IMR-90 (cell line): ENCODE results near the gene MAPKAPK5. TPM values are rescaled to one million over a fixed set of nuclear protein-coding genes. Genes with fewer than 3 reads are reported as not detected.

Experiments used
- ATAC-seq: fragments of 200-7000 bp; cut with Tn5 transposase; 2 replicates; pipeline ENCODE4 v1.9.1; 2020; ENCODE audit warnings: low read depth, mild to moderate bottlenecking, moderate library complexity
- BruUV-seq: library from RNA; stranded (reverse); fragments of 400-500 nt; replicated peaks from 2 replicates; lab custom pipeline; 2021; lab: Mats Ljungman, UMichigan
- CTCF ChIA-PET: fragments of 300-600 bp; formaldehyde crosslinking; extraction: SDS; loops from one replicate; lab custom pipeline; 2021; ENCODE audit warnings: antibody characterized with exemption; lab: Yijun Ruan, JAX
- POLR2A ChIA-PET: fragments of 300-600 bp; sonication (Branson Sonifier 250); formaldehyde crosslinking; loops from one replicate; lab custom pipeline; 2022; ENCODE audit warnings: antibody characterized with exemption; ENCODE audit not compliant: unreplicated experiment; lab: Charles Lee
- DNase-seq: peaks from one replicate; pipeline ENCODE4 v3.0.0; 2013
- H2AFZ ChIP-seq: replicated peaks from 2 replicates; pipeline ENCODE3; 2013; ENCODE audit warnings: low read length, mild to moderate bottlenecking; ENCODE audit not compliant: poor library complexity
- H2AK5ac ChIP-seq: 2 replicates; pipeline ENCODE4 v1.6.1; 2013; ENCODE audit warnings: low read depth, low read length, inconsistent platforms
- H2AK9ac ChIP-seq: replicated peaks from 2 replicates; pipeline ENCODE3; 2013; ENCODE audit warnings: mild to moderate bottlenecking, low read depth, low read length, moderate library complexity; ENCODE audit not compliant: poor library complexity
- H2BK120ac ChIP-seq: 2 replicates; pipeline ENCODE4 v1.6.1; 2013; ENCODE audit warnings: low read depth, low read length, inconsistent platforms
- H2BK15ac ChIP-seq: 3 replicates; pipeline ENCODE4 v1.6.1; 2013; ENCODE audit warnings: low read depth, low read length, inconsistent platforms
- H2BK20ac ChIP-seq: 2 replicates; pipeline ENCODE4 v1.6.1; 2013; ENCODE audit warnings: low read depth, mild to moderate bottlenecking, inconsistent platforms, low read length, moderate library complexity
- H2BK5ac ChIP-seq: 2 replicates; pipeline ENCODE4 v1.6.1; 2013; ENCODE audit warnings: mild to moderate bottlenecking, low read depth, low read length, inconsistent platforms; ENCODE audit not compliant: poor library complexity, severe bottlenecking
- H3K14ac ChIP-seq: replicated peaks from 2 replicates; pipeline ENCODE4 v1.6.1; 2013; ENCODE audit warnings: low read depth, low read length, inconsistent platforms
- H3K18ac ChIP-seq: 2 replicates; pipeline ENCODE4 v1.6.1; 2013; ENCODE audit warnings: low read depth, low read length, control low read depth
- H3K23ac ChIP-seq: 2 replicates; pipeline ENCODE4 v1.6.1; 2013; ENCODE audit warnings: low read depth, low read length, inconsistent platforms
- H3K27ac ChIP-seq: 2 replicates; pipeline ENCODE4 v1.5.1; 2013; ENCODE audit warnings: mild to moderate bottlenecking, control low read depth, low read length; ENCODE audit not compliant: insufficient read depth
- H3K27me3 ChIP-seq: 2 replicates; pipeline ENCODE4 v1.6.1; 2013; ENCODE audit warnings: low read length; ENCODE audit not compliant: control insufficient read depth, insufficient read depth
- H3K36me3 ChIP-seq: 2 replicates; pipeline ENCODE4 v1.6.1; 2013; ENCODE audit warnings: low read length, mixed read lengths; ENCODE audit not compliant: control insufficient read depth, insufficient read depth
- H3K4ac ChIP-seq: 2 replicates; pipeline ENCODE4 v1.6.1; 2013; ENCODE audit warnings: low read depth, low read length, inconsistent platforms
- H3K4me1 ChIP-seq: 2 replicates; pipeline ENCODE4 v1.6.1; 2013; ENCODE audit warnings: low read length, mixed read lengths; ENCODE audit not compliant: control insufficient read depth, insufficient read depth
- H3K4me2 ChIP-seq: 2 replicates; pipeline ENCODE4 v1.6.1; 2013; ENCODE audit warnings: low read depth, mild to moderate bottlenecking, control low read depth, low read length, moderate library complexity
- H3K4me3 ChIP-seq: 2 replicates; pipeline ENCODE4 v1.5.1; 2013; ENCODE audit warnings: low read depth, mild to moderate bottlenecking, control low read depth, low read length, moderate library complexity; ENCODE audit not compliant: insufficient read depth
- H3K56ac ChIP-seq: 2 replicates; pipeline ENCODE4 v1.6.1; 2013; ENCODE audit warnings: low read length, inconsistent platforms; ENCODE audit not compliant: insufficient read depth; ENCODE audit errors: extremely low read depth
- H3K79me1 ChIP-seq, 2 experiments: 2 replicates each; pipeline ENCODE4 v1.6.1; 2013; ENCODE audit warnings: low read length in 2 of 2, inconsistent platforms in 1 of 2, low read depth in 1 of 2
- H3K9ac ChIP-seq: 2 replicates; pipeline ENCODE4 v1.6.1; 2013; ENCODE audit warnings: low read depth, low read length, control low read depth
- H3K9me1 ChIP-seq: 2 replicates; pipeline ENCODE4 v1.6.1; 2013; ENCODE audit warnings: low read length, inconsistent platforms; ENCODE audit not compliant: insufficient read depth
- H3K9me3 ChIP-seq: 2 replicates; pipeline ENCODE4 v1.6.1; 2013; ENCODE audit warnings: low read length; ENCODE audit not compliant: control insufficient read depth, insufficient read depth
- H4K20me1 ChIP-seq: 2 replicates; pipeline ENCODE4 v1.6.1; 2013; ENCODE audit warnings: low read length, inconsistent platforms; ENCODE audit not compliant: insufficient read depth
- H4K5ac ChIP-seq: 2 replicates; pipeline ENCODE4 v1.6.1; 2013; ENCODE audit warnings: mild to moderate bottlenecking, low read depth, low read length, control low read depth
- H4K8ac ChIP-seq, 2 experiments: 2 replicates each; pipeline ENCODE4 v1.6.1; 2013; ENCODE audit warnings: low read depth in 2 of 2, low read length in 2 of 2, control low read depth in 1 of 2, inconsistent platforms in 1 of 2
- H4K91ac ChIP-seq: 2 replicates; pipeline ENCODE4 v1.6.1; 2013; ENCODE audit warnings: low read depth, low read length, inconsistent platforms; ENCODE audit not compliant: insufficient read depth
- MAFK ChIP-seq: IDR thresholded peaks from 2 replicates; pipeline ENCODE4 v1.6.1; 2012; ENCODE audit warnings: low read depth, low read length, improper control_type of control experiment
- POLR2A ChIP-seq: IDR thresholded peaks from 2 replicates; pipeline ENCODE4 v1.6.1; 2012; ENCODE audit warnings: mild to moderate bottlenecking, low read depth, low read length
- RFX5 ChIP-seq: IDR thresholded peaks from 2 replicates; pipeline ENCODE4 v1.8.0; 2012; ENCODE audit warnings: low read depth, mild to moderate bottlenecking, low read length, moderate library complexity
- SMC3 ChIP-seq: fragments of 150-350 bp; IDR thresholded peaks from 2 replicates; pipeline ENCODE4 v1.6.1; 2016; ENCODE audit warnings: low read depth, mild to moderate bottlenecking, antibody characterized with exemption, low read length, moderate library complexity
- WGBS, 2 experiments: methylation state at CpG; one replicate each; pipeline versions ENCODE4 v1.1.5 to v1.1.7; 2013; ENCODE audit warnings: missing lambda C conversion rate in 2 of 2; ENCODE audit not compliant: insufficient read length in 1 of 2; ENCODE audit errors: extremely low coverage in 2 of 2; 5-methylcytosine and 5-hydroxymethylcytosine counted together
- dilution Hi-C: fragments of 300-500 bp; cut with HindIII; formaldehyde crosslinking; loops from one replicate; pipeline ENCODE4 v1.14.3; 2018; ENCODE audit warnings: low sequenced_read_pairs; ENCODE audit not compliant: unreplicated experiment
- in situ Hi-C: fragments of 300-500 bp; cut with MboI; formaldehyde crosslinking; loops from 3 replicates; pipeline ENCODE4 v1.14.3; 2019; ENCODE audit warnings: low sequenced_read_pairs, inconsistent platforms, mixed read lengths
- intact Hi-C: fragments of 100-400 bp; cut with micrococcal nuclease; formaldehyde crosslinking; loops from 2 replicates; pipeline ENCODE4 v1.10.0; 2022
- polyA plus RNA-seq, 3 experiments: library from polyadenylated mRNA; depleted of rRNA; stranded (reverse); fragments of >200 nt; gene quantifications; 2 replicates each; pipeline ENCODE4 v1.2.3, GENCODE V29; 2012; ENCODE audit warnings: low replicate concordance in 1 of 3
- total RNA-seq: library from RNA; depleted of rRNA; stranded (reverse); fragments of >200 nt; gene quantifications from 2 replicates; pipeline ENCODE4 v1.2.3, GENCODE V29; 2012

The MAPKAPK5 gene
- total and polyA plus RNA-seq, 2 of the 4 experiments (the other 2 are of a cell fraction): 35.0 to 44.6 TPM

DNA sequence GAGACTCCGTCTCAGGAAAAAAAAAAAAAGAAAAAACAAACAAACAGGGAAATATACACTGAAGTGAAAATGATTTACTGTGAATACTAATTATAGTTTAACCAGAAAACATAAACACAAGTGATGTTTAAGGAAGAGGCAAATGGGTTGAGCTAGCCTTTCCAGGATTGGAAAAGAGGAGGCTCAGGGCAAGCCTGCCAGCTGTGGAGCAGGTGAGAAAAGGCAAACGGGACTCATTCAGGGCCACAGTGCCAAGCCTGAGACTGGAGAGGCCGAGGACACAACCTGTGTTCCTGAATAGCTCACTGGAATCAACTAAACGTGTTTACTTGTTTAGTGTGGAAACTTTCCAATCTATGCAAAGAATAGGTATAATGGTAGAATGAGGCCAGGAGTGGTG is 35.7 kb upstream of the MAPKAPK5 start:
- Histone ChIP-seq H3K4me3 (no peak overlapping the region), H3K9me3 (no peaks in the 10 kb centered on the region), H3K27me3 (no peaks in the 10 kb centered on the region), H3K79me1 (no peaks in the 10 kb centered on the region), H3K56ac (no peak overlapping the region), H3K9me1 (no peaks in the 10 kb centered on the region; the same call in 1 of the 2 replicates), H3K14ac (no peak overlapping the region), H3K18ac (no peak overlapping the region), H3K27ac (no peak overlapping the region), H3K36me3 (peaks cover 42% of the 10 kb centered on the region), H2BK120ac (no peak overlapping the region), H3K9ac (no peak overlapping the region), H2BK20ac (no peak overlapping the region), H2AK9ac (no peak overlapping the region), H2BK15ac (no peak overlapping the region), H2AFZ (no peak overlapping the region), H2BK5ac (no peak overlapping the region), H2AK5ac (no peak overlapping the region), H3K23ac (no peak overlapping the region), H4K8ac (no peak overlapping the region), H4K5ac (no peak overlapping the region), H3K4me2 (no peak overlapping the region), H3K4me1 (no peaks in the 10 kb centered on the region), H3K4ac (no peak overlapping the region), H4K91ac (no peak overlapping the region), H4K20me1 (no peaks in the 10 kb centered on the region)
- no peak for DNase-seq
- POLR2A ChIA-PET: no interaction called here
- in situ Hi-C loops (no loop called here), dilution Hi-C loops (no loop called here), intact Hi-C loops (no loop called here)
- ATAC-seq: no peak
- BruUV-seq: no TSS peak
- TF ChIP-seq POLR2A (no peak), RFX5 (no peak), SMC3 (no peak), MAFK (no peak)
- WGBS, 2 experiments: 71% methylated on average over 1 of the region's 4 CpGs; no CpG with 5 or more reads in 1 of the 2 experiments
- CTCF ChIA-PET: interaction anchor here (0.7 kb wide), 1 partner anchor 14 kb away, joined by 3 read pairs; no protein-coding TSS in a partner anchor
